ENCODE data around the gene IGSF21.
"Not testable (repeated sequence)": the region's sequence is repeated elsewhere in the genome, so short reads cannot be mapped to it uniquely, and the experiment has no call there.

Gene IGSF21

GRCh38 chr1:18352636-18353265 lies 245.2 kb downstream of the IGSF21 start:
- no peak for DNase-seq (ENCODE audit: low read depth in 4 of 4, low spot score in 1 of 4)

- DNase-seq (ENCODE audit: low read depth in 4 of 4, low spot score in 1 of 4) = no peak
Measured at GRCh38 chr1:18353528-18353927, 245.9 kb downstream of the IGSF21 start.

- DNase-seq (ENCODE audit: low read depth in 4 of 4, low spot score in 1 of 4) = no peak
Measured at GRCh38 chr1:18353992-18354391, 246.4 kb downstream of the IGSF21 start.

- no peak for DNase-seq (ENCODE audit: low read depth in 4 of 4, low spot score in 1 of 4)
Measured at GRCh38 chr1:18354612-18355011, 247.0 kb downstream of the IGSF21 start.

- no peak for DNase-seq (ENCODE audit: low read depth in 4 of 4, low spot score in 1 of 4)
Measured at GRCh38 chr1:18357622-18358230, 250.1 kb downstream of the IGSF21 start.

- DNase-seq (ENCODE audit: low read depth in 4 of 4, low spot score in 1 of 4) = no peak
Measured at GRCh38 chr1:18358600-18358999, 251.0 kb downstream of the IGSF21 start.

GRCh38 chr1:18360251-18360650 lies 252.7 kb downstream of the IGSF21 start:
- DNase-seq (ENCODE audit: low read depth in 4 of 4, low spot score in 1 of 4) = no peak

GRCh38 chr1:18362150-18362549 lies 254.6 kb downstream of the IGSF21 start:
- no peak for DNase-seq (ENCODE audit: low read depth in 4 of 4, low spot score in 1 of 4)

- no peak for DNase-seq (ENCODE audit: low read depth in 4 of 4, low spot score in 1 of 4)
Measured at GRCh38 chr1:18363436-18363835, 255.8 kb downstream of the IGSF21 start.

- no peak for DNase-seq (ENCODE audit: low read depth in 4 of 4, low spot score in 1 of 4)
Measured at GRCh38 chr1:18365099-18365705, 257.6 kb downstream of the IGSF21 start.

- not testable (repeated sequence) for DNase-seq (ENCODE audit: low read depth in 4 of 4, low spot score in 1 of 4)
Measured at GRCh38 chr1:18372505-18372904, 264.9 kb downstream of the IGSF21 start.

GRCh38 chr1:18373151-18373550 lies 265.6 kb downstream of the IGSF21 start:
- DNase-seq (ENCODE audit: low read depth in 4 of 4, low spot score in 1 of 4) = no peak

GRCh38 chr1:18373882-18374493 lies 266.4 kb downstream of the IGSF21 start:
- no peak for DNase-seq (ENCODE audit: low read depth in 4 of 4, low spot score in 1 of 4)

- no peak for DNase-seq (ENCODE audit: low read depth in 4 of 4, low spot score in 1 of 4)
Measured at GRCh38 chr1:18376661-18377060, 269.1 kb downstream of the IGSF21 start.

- no peak for DNase-seq (ENCODE audit: low read depth in 4 of 4, low spot score in 1 of 4)
Measured at GRCh38 chr1:18380288-18380687, 272.7 kb downstream of the IGSF21 start.

- no peak for DNase-seq (ENCODE audit: low read depth in 4 of 4, low spot score in 1 of 4)
Measured at GRCh38 chr1:18384059-18384458, 276.5 kb downstream of the IGSF21 start.

- no peak for DNase-seq (ENCODE audit: low read depth in 4 of 4, low spot score in 1 of 4)
Measured at GRCh38 chr1:18384471-18384870, 276.9 kb downstream of the IGSF21 start.

GRCh38 chr1:18385239-18385790 lies 277.7 kb downstream of the IGSF21 start:
- no peak for DNase-seq (ENCODE audit: low read depth in 4 of 4, low spot score in 1 of 4)

- DNase-seq (ENCODE audit: low read depth in 4 of 4, low spot score in 1 of 4) = no peak
Measured at GRCh38 chr1:18386591-18386990, 279.0 kb downstream of the IGSF21 start.

GRCh38 chr1:18387307-18387706 lies 279.7 kb downstream of the IGSF21 start:
- no peak for DNase-seq (ENCODE audit: low read depth in 4 of 4, low spot score in 1 of 4)

- DNase-seq (ENCODE audit: low read depth in 4 of 4, low spot score in 1 of 4) = no peak
Measured at GRCh38 chr1:18390953-18391352, 283.4 kb downstream of the IGSF21 start.

- no peak for DNase-seq (ENCODE audit: low read depth in 4 of 4, low spot score in 1 of 4)
Measured at GRCh38 chr1:18394563-18395156, 287.1 kb downstream of the IGSF21 start.

All from stimulated activated CD4-positive, alpha-beta T cell treated with anti-CD3 and anti-CD28 coated beads, Interleukin-1b, Interleukin-23, amount 100 ng/mL, for 24 hours (primary cell).